PC-9 (cell line): Measurements from ENCODE around the gene MBD4. TPM values are rescaled to one million over a fixed set of nuclear protein-coding genes. Genes with fewer than 3 reads are reported as not detected.

Experiments
- BruUV-seq: library from RNA; stranded (reverse); fragments of 400-500 nt; replicated peaks from 2 replicates; lab custom pipeline; 2021; lab: Mats Ljungman, UMichigan
- CTCF ChIA-PET: fragments of 300-600 bp; sonication (Branson Sonifier 250); formaldehyde crosslinking; loops from one replicate; lab custom pipeline; 2022; ENCODE audit warnings: antibody characterized with exemption; lab: Charles Lee
- POLR2A ChIA-PET: fragments of 300-600 bp; sonication (Branson Sonifier 250); formaldehyde crosslinking; loops from one replicate; lab custom pipeline; 2022; ENCODE audit warnings: antibody characterized with exemption; ENCODE audit not compliant: unreplicated experiment; lab: Charles Lee
- DNase-seq, 2 experiments: peaks; one replicate each; pipeline versions ENCODE4 v3.0.0 to v3.0.0-alpha.2; 2015 to 2022; ENCODE audit warnings: mixed read lengths in 1 of 2
- H2AFZ ChIP-seq: fragments of 200-600 bp; sonication (generic); 2 replicates; pipeline ENCODE4 v1.8.1; 2017; ENCODE audit warnings: antibody characterized with exemption
- H3F3A ChIP-seq: fragments of 200-600 bp; sonication (generic); 2 replicates; pipeline ENCODE4 v1.8.1; 2017; ENCODE audit warnings: antibody characterized with exemption, mild to moderate bottlenecking, low read depth; ENCODE audit not compliant: insufficient read depth
- H3K27ac ChIP-seq: fragments of 200-600 bp; sonication (generic); 2 replicates; pipeline ENCODE4 v1.6.1; 2016; ENCODE audit warnings: mixed run types
- H3K27me3 ChIP-seq: fragments of 200-600 bp; sonication (generic); 2 replicates; pipeline ENCODE4 v1.6.1; 2016; ENCODE audit warnings: low read depth, mixed run types; ENCODE audit not compliant: insufficient read depth
- H3K36me3 ChIP-seq: fragments of 200-600 bp; sonication (generic); 2 replicates; pipeline ENCODE4 v1.6.1; 2016; ENCODE audit warnings: low read depth, mixed run types
- H3K4me1 ChIP-seq: fragments of 200-600 bp; sonication (generic); replicated peaks from 2 replicates; pipeline ENCODE4 v1.6.1; 2016; ENCODE audit warnings: mixed run types; ENCODE audit not compliant: insufficient read depth
- H3K4me2 ChIP-seq: fragments of 200-600 bp; sonication (generic); 2 replicates; pipeline ENCODE4 v1.6.1; 2017; ENCODE audit warnings: mixed run types
- H3K4me3 ChIP-seq: fragments of 200-600 bp; sonication (generic); 2 replicates; pipeline ENCODE4 v1.6.1; 2016; ENCODE audit warnings: mixed run types
- H3K79me2 ChIP-seq: fragments of 200-600 bp; sonication (generic); 2 replicates; pipeline ENCODE4 v1.6.1; 2017; ENCODE audit warnings: low read depth, mixed run types
- H3K9me2 ChIP-seq: fragments of 200-600 bp; sonication (generic); 2 replicates; pipeline ENCODE4 v1.8.1; 2017; ENCODE audit warnings: mild to moderate bottlenecking; ENCODE audit not compliant: insufficient read depth
- H3K9me3 ChIP-seq: fragments of 200-600 bp; sonication (generic); 2 replicates; pipeline ENCODE4 v1.8.1; 2016; ENCODE audit warnings: low read depth; ENCODE audit not compliant: insufficient read depth
- H4K20me1 ChIP-seq: fragments of 200-600 bp; sonication (generic); 2 replicates; pipeline ENCODE4 v1.8.1; 2017; ENCODE audit not compliant: insufficient read depth
- EZH2 ChIP-seq: fragments of 200-600 bp; sonication (generic); IDR thresholded peaks from 2 replicates; pipeline ENCODE4 v1.8.0; 2017; ENCODE audit warnings: antibody characterized with exemption, low read depth
- intact Hi-C: fragments of 100-400 bp; cut with micrococcal nuclease; formaldehyde crosslinking; loops from one replicate; pipeline ENCODE4 v1.10.0; 2022; ENCODE audit not compliant: unreplicated experiment
- total RNA-seq: library from RNA; stranded (reverse); gene quantifications from 2 replicates; pipeline ENCODE4 v1.2.3, GENCODE V29; 2021
- TF ChIP-seq, protein P1 (sequence below): fragments of 200-600 bp; sonication (generic); conservative IDR thresholded peaks from 2 replicates; pipeline ENCODE4 v1.6.1; 2017; ENCODE audit warnings: mixed run types, antibody characterized with exemption, mild to moderate bottlenecking, moderate library complexity

MBD4 gene
- total RNA-seq, 1 experiment from 2014 or later = 48.6 TPM

DNA sequence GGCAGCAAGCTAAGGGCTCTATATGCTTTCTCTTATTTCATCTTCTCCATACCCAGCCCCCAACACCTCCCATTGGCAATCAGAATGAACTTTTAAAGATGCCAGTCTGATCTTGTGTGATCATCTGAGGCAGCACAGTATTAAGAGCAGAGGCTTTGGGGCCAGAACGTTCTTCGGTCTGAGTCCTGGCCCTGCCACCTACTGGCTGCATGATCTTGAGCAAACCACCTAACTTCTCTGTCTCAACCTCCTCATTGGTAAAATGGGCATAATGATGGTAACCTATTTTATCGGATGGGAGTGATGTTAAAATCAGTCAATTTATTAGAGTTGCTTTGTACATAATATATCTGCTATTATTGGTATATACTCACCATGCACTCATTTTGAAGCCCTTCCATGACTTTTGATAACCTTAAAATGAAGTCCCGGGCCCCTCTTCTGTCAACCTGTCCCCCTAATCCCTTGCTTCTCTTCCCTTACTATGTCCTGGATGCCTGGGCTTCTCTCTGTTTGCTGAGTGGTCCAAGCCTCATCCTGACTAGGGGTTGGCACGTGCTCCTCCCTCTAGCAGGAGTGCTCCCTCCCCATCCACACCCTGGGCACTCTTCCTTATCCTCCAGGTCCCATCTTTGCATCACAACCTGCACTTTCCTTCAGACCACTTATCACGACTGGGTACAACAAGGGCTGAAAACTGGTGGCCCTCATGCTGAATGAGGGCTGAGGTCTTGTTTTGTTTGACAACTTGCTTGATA lies 17.6 kb downstream of the MBD4 start:
- H3K4me3 ChIP-seq = no peak overlapping the region
- intact Hi-C loops = no loop called here
- H3K9me2 ChIP-seq = no peaks in the 10 kb centered on the region
- peaks cover 11% of the 10 kb centered on the region; the same call in 1 of the 2 replicates for H3F3A ChIP-seq
- peaks cover 8% of the 10 kb centered on the region; the same call in 1 of the 2 replicates for H3K4me1 ChIP-seq
- H4K20me1 ChIP-seq = no peaks in the 10 kb centered on the region
- H3K36me3 ChIP-seq = no peaks in the 10 kb centered on the region
- no peak overlapping the region for H3K4me2 ChIP-seq
- DNase-seq = peak in 1 of 2 experiments; percentile 22
- H2AFZ ChIP-seq = no peak overlapping the region
- H3K9me3 ChIP-seq = no peaks in the 10 kb centered on the region
- no peaks in the 10 kb centered on the region for H3K79me2 ChIP-seq
- H3K27me3 ChIP-seq = no peaks in the 10 kb centered on the region
- no peak for TF ChIP-seq EZH2
- TF ChIP-seq, protein P1, sequence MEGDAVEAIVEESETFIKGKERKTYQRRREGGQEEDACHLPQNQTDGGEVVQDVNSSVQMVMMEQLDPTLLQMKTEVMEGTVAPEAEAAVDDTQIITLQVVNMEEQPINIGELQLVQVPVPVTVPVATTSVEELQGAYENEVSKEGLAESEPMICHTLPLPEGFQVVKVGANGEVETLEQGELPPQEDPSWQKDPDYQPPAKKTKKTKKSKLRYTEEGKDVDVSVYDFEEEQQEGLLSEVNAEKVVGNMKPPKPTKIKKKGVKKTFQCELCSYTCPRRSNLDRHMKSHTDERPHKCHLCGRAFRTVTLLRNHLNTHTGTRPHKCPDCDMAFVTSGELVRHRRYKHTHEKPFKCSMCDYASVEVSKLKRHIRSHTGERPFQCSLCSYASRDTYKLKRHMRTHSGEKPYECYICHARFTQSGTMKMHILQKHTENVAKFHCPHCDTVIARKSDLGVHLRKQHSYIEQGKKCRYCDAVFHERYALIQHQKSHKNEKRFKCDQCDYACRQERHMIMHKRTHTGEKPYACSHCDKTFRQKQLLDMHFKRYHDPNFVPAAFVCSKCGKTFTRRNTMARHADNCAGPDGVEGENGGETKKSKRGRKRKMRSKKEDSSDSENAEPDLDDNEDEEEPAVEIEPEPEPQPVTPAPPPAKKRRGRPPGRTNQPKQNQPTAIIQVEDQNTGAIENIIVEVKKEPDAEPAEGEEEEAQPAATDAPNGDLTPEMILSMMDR = no peak
- no TSS peak for BruUV-seq
- CTCF ChIA-PET = interaction anchor here (0.6 kb wide), 1 partner anchor 26 kb away, joined by 9 read pairs; no protein-coding TSS in a partner anchor
- POLR2A ChIA-PET = interaction anchor here (0.6 kb wide), 1 partner anchor 33 kb away, joined by 3 read pairs; no protein-coding TSS in a partner anchor
- H3K27ac ChIP-seq = no peak overlapping the region

DNA sequence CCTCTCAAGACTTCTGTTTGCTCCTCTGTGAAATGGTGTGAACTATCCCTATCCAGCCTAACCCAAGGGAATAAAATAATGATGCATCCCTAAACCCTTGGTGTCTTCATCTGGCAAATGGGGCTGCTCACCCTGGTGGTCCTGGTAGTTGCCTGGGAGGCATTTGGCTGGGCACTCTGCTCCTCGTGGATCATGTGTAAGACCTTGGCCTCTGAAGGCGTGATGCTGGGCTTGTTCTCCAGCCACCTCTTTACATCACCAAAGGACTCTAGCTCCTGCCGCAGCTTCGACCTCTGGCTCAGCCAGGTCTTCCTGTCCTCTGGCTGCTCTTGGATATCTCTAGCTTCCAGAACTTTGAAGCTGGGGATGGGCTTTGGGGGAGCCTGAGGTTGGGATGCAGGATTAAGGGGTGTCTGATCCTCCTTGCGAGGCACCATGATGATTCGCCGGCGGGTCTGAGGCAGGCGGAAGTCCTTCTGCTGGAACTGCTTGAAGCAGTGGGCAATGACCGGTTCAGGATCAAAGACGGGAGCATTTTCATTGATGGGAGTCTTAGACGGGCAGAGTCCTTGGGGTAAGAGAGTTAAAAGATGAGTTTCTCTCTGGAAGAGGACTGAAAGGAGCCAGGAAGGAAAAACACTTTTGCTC lies 18.4 kb downstream of the MBD4 start:
- no peaks in the 10 kb centered on the region for H4K20me1 ChIP-seq
- H3K4me3 ChIP-seq = no peak overlapping the region
- no peak overlapping the region for H3K4me2 ChIP-seq
- ChIA-PET POLR2A (no interaction called here), CTCF (no interaction called here)
- H2AFZ ChIP-seq = no peak overlapping the region
- no peaks in the 10 kb centered on the region for H3K9me3 ChIP-seq
- TF ChIP-seq, protein P1 = no peak
- TF ChIP-seq EZH2 = no peak
- no peak overlapping the region for H3K27ac ChIP-seq
- peaks cover 8% of the 10 kb centered on the region; the same call in 1 of the 2 replicates for H3K4me1 ChIP-seq
- no TSS peak for BruUV-seq
- no peaks in the 10 kb centered on the region for H3K36me3 ChIP-seq
- DNase-seq = no peak
- peaks cover 11% of the 10 kb centered on the region; the same call in 1 of the 2 replicates for H3F3A ChIP-seq
- intact Hi-C loops = no loop called here
- H3K27me3 ChIP-seq = no peaks in the 10 kb centered on the region
- no peaks in the 10 kb centered on the region for H3K9me2 ChIP-seq
- no peaks in the 10 kb centered on the region for H3K79me2 ChIP-seq

DNA sequence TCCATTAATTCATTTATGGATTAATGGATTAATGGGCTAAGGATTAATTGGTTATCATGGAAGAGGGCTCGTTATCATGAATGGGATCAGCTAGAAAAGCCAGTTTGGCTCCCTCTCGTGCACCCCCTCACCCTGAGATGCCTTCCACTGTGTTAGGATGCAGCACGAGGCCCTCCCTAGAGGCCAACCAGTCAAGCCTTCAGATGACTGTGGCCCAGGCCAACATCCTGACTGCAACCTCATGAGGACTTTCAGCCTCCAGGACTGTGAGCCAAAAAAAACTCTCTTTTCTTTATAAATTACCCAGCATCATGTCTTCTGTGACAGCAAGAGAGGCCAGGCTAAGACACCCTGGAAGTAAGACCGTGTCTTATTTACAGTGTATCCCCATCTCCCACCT lies 20.3 kb downstream of the MBD4 start:
- no peaks in the 10 kb centered on the region for H3K79me2 ChIP-seq
- CTCF ChIA-PET = no interaction called here

More for the DNA sequence above, 20.3 kb downstream of the MBD4 start:
- H3K4me2 ChIP-seq = no peak overlapping the region
- no peaks in the 10 kb centered on the region for H3K27me3 ChIP-seq
- no peak overlapping the region for H3K4me3 ChIP-seq
- H3K36me3 ChIP-seq = no peaks in the 10 kb centered on the region
- no peak for DNase-seq
- no peaks in the 10 kb centered on the region for H4K20me1 ChIP-seq
- H2AFZ ChIP-seq = no peak overlapping the region
- BruUV-seq = no TSS peak
- no peak overlapping the region for H3K27ac ChIP-seq
- H3K9me2 ChIP-seq = no peaks in the 10 kb centered on the region
- intact Hi-C loops = no loop called here
- no peaks in the 10 kb centered on the region for H3K9me3 ChIP-seq
- TF ChIP-seq, protein P1 = no peak
- TF ChIP-seq EZH2 = no peak
- peaks cover 13% of the 10 kb centered on the region for H3K4me1 ChIP-seq
- peaks cover 13% of the 10 kb centered on the region; the same call in 1 of the 2 replicates for H3F3A ChIP-seq
- POLR2A ChIA-PET = no interaction called here
